Left lung (tissue), 10 donors: ENCODE results near the gene MYPN. TPM values are rescaled to one million over a fixed set of nuclear protein-coding genes. Genes with fewer than 3 reads are reported as not detected.

Source experiments
- ATAC-seq: fragments of 200-7000 bp; cut with Tn5 transposase; one replicate; pipeline ENCODE4 v1.9.1; 2020; ENCODE audit warnings: moderate library complexity
- DNase-seq, 4 donors: peaks; one replicate each; pipeline ENCODE4 v3.0.0-alpha.2; 2013 to 2020
- H3K27ac ChIP-seq, 2 donors: fragments of 200-600 bp; sonication (generic) in 1 of 2; one replicate each; pipeline versions ENCODE4 v1.5.0 to v1.8.0; 2020 to 2021
- H3K27me3 ChIP-seq, 2 donors: fragments of 200-600 bp; sonication (generic) in 1 of 2; one replicate each; pipeline versions ENCODE4 v1.5.0 to v1.8.0; 2020 to 2021
- H3K36me3 ChIP-seq, 2 donors: fragments of 200-600 bp; sonication (generic) in 1 of 2; one replicate each; pipeline versions ENCODE4 v1.5.0 to v1.8.0; 2020 to 2021
- H3K4me1 ChIP-seq, 2 donors: fragments of 200-600 bp; one replicate each; pipeline ENCODE4 v1.8.0; 2021
- H3K4me3 ChIP-seq, 2 donors: fragments of 200-600 bp; sonication (generic) in 1 of 2; one replicate each; pipeline versions ENCODE4 v1.5.0 to v1.8.0; 2020 to 2021; ENCODE audit warnings: mild to moderate bottlenecking in 1 of 2
- H3K9me3 ChIP-seq, 2 donors: fragments of 200-600 bp; sonication (generic) in 1 of 2; one replicate each; pipeline versions ENCODE4 v1.5.0 to v1.8.0; 2020 to 2021
- intact Hi-C, 2 donors: fragments of 100-400 bp; cut with DNase I; formaldehyde crosslinking; loops; one replicate each; pipeline versions ENCODE4 v1.11.2 to v1.14.2; 2022
- polyA plus RNA-seq, 6 donors: library from polyadenylated mRNA; unstranded; fragments of 120-200 nt; gene quantifications; one replicate each; pipeline ENCODE4 v1.2.1, GENCODE V29; 2013; ENCODE audit not compliant: insufficient read length in 6 of 6
- total RNA-seq, 2 donors: library from RNA; stranded (reverse); fragmentation: NEBNext Ultra II Directional; extraction: Animal tissue kit (Norgen Biotek cat#: 25700); gene quantifications; one replicate each; pipeline ENCODE4 v1.2.1, GENCODE V29; 2021
- TF ChIP-seq, protein P1 (sequence below), 2 donors: fragments of 200-600 bp; sonication (generic) in 1 of 2; IDR thresholded peaks; one replicate each; pipeline versions ENCODE4 v1.5.0 to v1.8.0; 2021; ENCODE audit warnings: antibody characterized with exemption in 2 of 2
- donor health status: DM: no; HTN: yes; CAD: no.
- donor health status: DM: no; HTN: no; CAD: no.

Gene MYPN
- total and polyA plus RNA-seq, 8 donors = 0.03 to 0.13 (median 0.04) TPM; not detected in 3

DNA sequence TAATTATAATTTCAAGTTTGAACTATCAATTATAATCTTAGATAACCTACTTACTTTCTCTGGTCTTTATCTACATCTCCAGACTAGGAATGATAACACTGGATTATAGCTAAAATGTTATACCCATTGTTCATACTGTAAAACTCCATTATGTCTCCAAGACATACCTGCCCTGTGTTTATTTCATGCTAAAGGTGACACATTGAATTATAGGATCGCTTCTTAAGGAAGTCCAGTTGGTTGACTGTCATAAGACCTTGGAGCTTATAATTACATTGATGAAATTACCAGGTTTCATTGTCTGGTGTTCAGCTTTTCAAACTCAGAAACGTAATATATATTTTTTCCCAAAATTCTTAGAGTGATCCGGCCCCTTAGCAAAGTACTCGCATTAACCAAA lies 18.7 kb upstream of the MYPN start:
- Histone ChIP-seq H3K4me3 (no peak overlapping the region), H3K4me1 (no peaks in the 10 kb centered on the region), H3K9me3 (no peaks in the 10 kb centered on the region), H3K27me3 (no peaks in the 10 kb centered on the region), H3K27ac (no peak overlapping the region), H3K36me3 (no peaks in the 10 kb centered on the region)
- no peak for ATAC-seq
- no peak for DNase-seq
- intact Hi-C loops = no loop called here
- TF ChIP-seq, protein P1, sequence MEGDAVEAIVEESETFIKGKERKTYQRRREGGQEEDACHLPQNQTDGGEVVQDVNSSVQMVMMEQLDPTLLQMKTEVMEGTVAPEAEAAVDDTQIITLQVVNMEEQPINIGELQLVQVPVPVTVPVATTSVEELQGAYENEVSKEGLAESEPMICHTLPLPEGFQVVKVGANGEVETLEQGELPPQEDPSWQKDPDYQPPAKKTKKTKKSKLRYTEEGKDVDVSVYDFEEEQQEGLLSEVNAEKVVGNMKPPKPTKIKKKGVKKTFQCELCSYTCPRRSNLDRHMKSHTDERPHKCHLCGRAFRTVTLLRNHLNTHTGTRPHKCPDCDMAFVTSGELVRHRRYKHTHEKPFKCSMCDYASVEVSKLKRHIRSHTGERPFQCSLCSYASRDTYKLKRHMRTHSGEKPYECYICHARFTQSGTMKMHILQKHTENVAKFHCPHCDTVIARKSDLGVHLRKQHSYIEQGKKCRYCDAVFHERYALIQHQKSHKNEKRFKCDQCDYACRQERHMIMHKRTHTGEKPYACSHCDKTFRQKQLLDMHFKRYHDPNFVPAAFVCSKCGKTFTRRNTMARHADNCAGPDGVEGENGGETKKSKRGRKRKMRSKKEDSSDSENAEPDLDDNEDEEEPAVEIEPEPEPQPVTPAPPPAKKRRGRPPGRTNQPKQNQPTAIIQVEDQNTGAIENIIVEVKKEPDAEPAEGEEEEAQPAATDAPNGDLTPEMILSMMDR (IDR thresholded peaks at IDR 0.05) = no peak

DNA sequence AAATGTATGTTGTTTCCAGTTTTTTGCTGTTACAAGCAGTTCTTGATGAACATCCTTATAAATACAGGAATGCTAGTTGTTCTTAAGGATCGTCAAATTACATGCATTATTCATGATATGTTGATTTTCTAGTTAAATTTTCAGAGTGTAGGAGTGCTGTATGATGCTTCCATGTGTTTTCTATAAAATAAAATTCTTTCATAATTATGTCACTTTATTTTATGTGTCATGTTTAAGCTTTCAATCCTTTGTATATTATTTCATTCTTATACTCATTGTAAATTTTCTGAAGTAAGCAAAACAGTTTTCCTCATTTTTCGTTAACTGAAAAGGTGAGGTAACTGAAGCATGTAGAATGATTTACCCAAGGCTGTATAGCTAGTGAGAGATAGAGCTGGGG lies 16.8 kb upstream of the MYPN start:
- no peak overlapping the region for H3K4me3 ChIP-seq
- ATAC-seq = no peak
- no peaks in the 10 kb centered on the region for H3K36me3 ChIP-seq
- TF ChIP-seq, protein P1 (IDR thresholded peaks at IDR 0.05) = no peak
- no peaks in the 10 kb centered on the region for H3K27me3 ChIP-seq
- no peak for DNase-seq
- no peak overlapping the region for H3K27ac ChIP-seq
- no peaks in the 10 kb centered on the region for H3K4me1 ChIP-seq
- intact Hi-C loops = no loop called here
- no peaks in the 10 kb centered on the region for H3K9me3 ChIP-seq

DNA sequence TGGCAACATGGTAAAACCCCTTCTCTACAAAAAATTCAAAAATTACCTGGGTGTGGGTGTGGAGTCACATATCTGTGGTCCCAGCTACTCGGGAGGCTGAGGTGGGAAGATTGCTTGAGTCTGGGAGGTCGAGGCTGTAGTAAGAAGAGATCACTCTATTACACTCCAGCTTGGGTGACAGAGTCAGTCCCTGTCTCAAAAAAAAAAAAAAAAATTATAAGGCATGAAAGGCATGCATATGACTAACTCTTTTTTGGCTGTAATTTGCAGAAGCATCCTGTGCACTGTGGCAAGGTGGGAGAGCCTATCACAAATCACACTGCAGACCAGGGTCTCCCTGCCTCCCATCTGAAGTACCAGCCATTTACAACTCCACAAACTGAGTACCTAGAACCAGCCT lies 14.1 kb upstream of the MYPN start:
- ATAC-seq (no peak), DNase-seq (no peak)
- Histone ChIP-seq H3K4me3 (no peak overlapping the region), H3K27me3 (no peaks in the 10 kb centered on the region), H3K27ac (no peak overlapping the region), H3K9me3 (no peaks in the 10 kb centered on the region), H3K4me1 (no peaks in the 10 kb centered on the region), H3K36me3 (no peaks in the 10 kb centered on the region)
- intact Hi-C loops = no loop called here
- TF ChIP-seq, protein P1 (IDR thresholded peaks at IDR 0.05) = no peak

DNA sequence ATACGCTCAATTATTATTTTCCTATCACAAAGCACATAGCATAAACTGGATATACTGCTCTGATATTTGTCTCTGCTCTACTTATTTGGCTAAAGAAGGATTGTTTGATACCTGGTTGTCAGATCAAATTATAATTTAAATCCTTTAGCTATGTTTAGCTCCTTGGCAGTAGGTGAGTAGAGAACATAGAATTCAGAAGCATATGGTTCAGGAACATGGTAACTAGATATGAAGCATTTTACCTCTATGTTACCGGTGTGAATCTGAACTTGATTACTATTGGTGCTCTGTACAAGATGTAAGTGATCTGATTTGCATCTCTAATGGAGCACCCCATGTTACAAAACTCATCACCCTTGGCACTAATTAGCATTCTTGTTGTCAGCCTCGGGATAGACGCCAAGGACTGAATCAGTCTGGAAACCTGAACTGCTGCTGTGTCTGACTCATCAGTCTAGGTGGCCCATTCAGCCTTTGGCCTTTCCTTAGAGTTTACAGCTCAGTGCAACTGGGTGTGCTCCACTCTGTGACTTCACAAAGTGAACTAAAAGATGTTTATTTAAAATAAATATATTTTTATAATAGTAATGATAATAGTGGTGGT lies 12.3 kb upstream of the MYPN start:
- Histone ChIP-seq H3K36me3 (no peaks in the 10 kb centered on the region), H3K27me3 (no peaks in the 10 kb centered on the region), H3K4me1 (no peaks in the 10 kb centered on the region), H3K4me3 (no peak overlapping the region), H3K9me3 (no peaks in the 10 kb centered on the region), H3K27ac (no peak overlapping the region)
- DNase-seq (no peak), ATAC-seq (peak; percentile 85)
- TF ChIP-seq, protein P1 (IDR thresholded peaks at IDR 0.05) = no peak
- intact Hi-C loops = no loop called here

DNA sequence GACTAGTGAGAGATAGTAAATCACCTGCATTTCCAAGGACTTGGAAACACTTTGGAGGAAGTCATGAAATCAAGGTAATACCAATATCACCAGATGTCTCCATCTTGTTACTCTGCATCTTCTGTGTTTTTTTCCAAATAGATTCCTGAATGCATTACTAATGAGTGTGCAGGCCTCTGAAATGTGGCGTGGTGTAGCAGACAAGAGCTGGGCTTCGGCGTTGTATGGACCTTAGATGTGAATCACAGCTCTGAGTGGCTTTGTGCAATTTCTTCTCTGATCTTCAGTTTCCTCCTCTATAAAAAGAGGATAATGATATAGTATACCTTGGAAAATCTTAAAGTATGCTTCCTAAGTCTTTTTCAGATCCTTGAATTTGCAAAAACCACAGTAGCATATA lies 9.6 kb upstream of the MYPN start:
- H3K27me3 ChIP-seq = no peaks in the 10 kb centered on the region
- intact Hi-C loops = no loop called here
- TF ChIP-seq, protein P1 (IDR thresholded peaks at IDR 0.05) = no peak
- H3K4me1 ChIP-seq = no peaks in the 10 kb centered on the region
- DNase-seq (no peak), ATAC-seq (no peak)
- H3K36me3 ChIP-seq = no peaks in the 10 kb centered on the region
- no peaks in the 10 kb centered on the region for H3K9me3 ChIP-seq
- no peak overlapping the region for H3K27ac ChIP-seq
- no peak overlapping the region for H3K4me3 ChIP-seq
